ENCODE results near the gene AQP10.
A peak's percentile ranks its signal among the peaks of the same experiment; 100 is the strongest.

- TF ChIP-seq CTCF (IDR thresholded peaks at IDR 0.05) (peak; percentile 14 to 31 (median 26)), POLR2A (IDR thresholded peaks at IDR 0.05; ENCODE audit: low read depth) (no peak)
Measured at GRCh38 chr1:154329152-154329521, 8.2 kb downstream of the AQP10 start.

All from esophagus muscularis mucosa (tissue), 3 donors.